ENCODE data around the gene PPFIA3. TPM values are rescaled to one million over a fixed set of nuclear protein-coding genes. Genes with fewer than 3 reads are reported as not detected.
"Not testable (repeated sequence)": the region's sequence is repeated elsewhere in the genome, so short reads cannot be mapped to it uniquely, and the experiment has no call there.

The PPFIA3 gene
- total RNA-seq, 2 donors from 2014 or later: 21.8 to 24.2 TPM

GRCh38 chr19:49155005-49155819, 35.9 kb downstream of the PPFIA3 start, which contains the start of gene HRC:
HRC (minus strand) TSS chr19:49155396; CDS start chr19:49155237, 159 bp downstream.
- ATAC-seq (no peak), DNase-seq (no peak)
- intact Hi-C loops (cut with DNase I, micrococcal nuclease): no loop called here

GRCh38 chr19:49155820-49156346, 36.5 kb downstream of the PPFIA3 start:
- DNase-seq (no peak), ATAC-seq (no peak)
- intact Hi-C loops (cut with DNase I, micrococcal nuclease): no loop called here

- intact Hi-C loops (cut with DNase I, micrococcal nuclease): no loop called here
- DNase-seq (peak; percentile 94 to 97), ATAC-seq (peak; percentile 80)
Observed at GRCh38 chr19:49157445-49158224, 38.3 kb downstream of the PPFIA3 start, which contains the start of gene TRPM4. TRPM4 (plus strand) TSS chr19:49157792; CDS start chr19:49157867, 75 bp downstream.

- intact Hi-C loops (cut with DNase I, micrococcal nuclease): no loop called here
- DNase-seq: no peak
Observed at GRCh38 chr19:49160450-49161189, 41.3 kb downstream of the PPFIA3 start.

DNA sequence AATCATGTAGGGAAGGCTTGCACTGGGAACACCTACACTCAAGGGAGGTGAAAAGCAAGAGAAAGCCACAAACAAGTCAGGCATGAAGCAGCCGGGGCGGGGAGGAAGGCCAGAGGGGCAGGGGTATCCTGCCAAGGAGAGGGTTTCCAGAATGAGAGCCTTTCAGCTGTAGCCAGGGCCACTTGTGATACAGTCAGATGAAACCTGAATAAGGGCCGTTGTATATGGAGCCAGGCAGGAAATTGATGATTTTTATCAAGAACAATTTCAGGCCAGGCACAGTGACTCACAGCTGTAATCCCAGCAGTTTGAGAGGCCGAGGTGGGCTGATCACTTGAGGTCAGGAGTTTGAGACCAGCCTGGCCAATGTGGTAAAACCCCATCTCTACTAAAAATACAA, 42.6 kb downstream of the PPFIA3 start:
- DNase-seq (no peak), ATAC-seq (no peak)
- intact Hi-C loops (cut with DNase I, micrococcal nuclease): no loop called here

More at GRCh38 chr19:49160450-49161189, 41.3 kb downstream of the PPFIA3 start:
- peak; percentile 12 for ATAC-seq

DNA sequence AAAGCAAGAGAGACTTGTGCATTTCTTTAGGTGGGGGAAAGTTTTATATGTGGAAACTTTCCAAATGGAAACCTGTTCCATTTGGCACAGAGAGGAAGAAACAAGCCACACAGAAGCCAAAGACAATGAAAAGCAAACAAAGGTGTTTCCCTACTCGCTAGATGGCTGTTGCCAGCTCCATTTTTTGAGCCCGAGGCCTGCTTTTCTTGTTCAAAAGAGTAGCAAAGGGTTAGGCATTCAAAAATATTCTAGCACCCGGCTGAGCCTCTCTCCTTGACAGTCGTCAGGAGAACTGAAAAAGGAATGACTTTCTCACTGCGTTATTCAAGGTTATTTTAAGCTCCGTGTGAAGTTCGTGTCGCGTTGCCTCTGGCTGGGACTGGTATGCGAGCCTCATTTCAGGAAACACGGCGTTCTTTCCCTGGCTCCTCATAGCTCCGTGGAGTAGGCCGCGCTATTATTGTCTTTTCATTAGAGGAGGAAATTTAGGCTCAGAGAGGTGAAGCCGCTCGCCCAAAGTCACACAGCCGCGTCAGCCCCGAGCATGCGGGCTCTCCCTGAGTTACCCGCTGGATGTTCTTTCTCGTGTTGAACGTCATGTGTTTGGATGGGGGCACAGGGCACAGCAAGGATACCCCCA, 45.9 kb downstream of the PPFIA3 start:
- DNase-seq: no peak
- intact Hi-C loops (cut with DNase I, micrococcal nuclease): no loop called here
- ATAC-seq: peak; percentile 58

DNA sequence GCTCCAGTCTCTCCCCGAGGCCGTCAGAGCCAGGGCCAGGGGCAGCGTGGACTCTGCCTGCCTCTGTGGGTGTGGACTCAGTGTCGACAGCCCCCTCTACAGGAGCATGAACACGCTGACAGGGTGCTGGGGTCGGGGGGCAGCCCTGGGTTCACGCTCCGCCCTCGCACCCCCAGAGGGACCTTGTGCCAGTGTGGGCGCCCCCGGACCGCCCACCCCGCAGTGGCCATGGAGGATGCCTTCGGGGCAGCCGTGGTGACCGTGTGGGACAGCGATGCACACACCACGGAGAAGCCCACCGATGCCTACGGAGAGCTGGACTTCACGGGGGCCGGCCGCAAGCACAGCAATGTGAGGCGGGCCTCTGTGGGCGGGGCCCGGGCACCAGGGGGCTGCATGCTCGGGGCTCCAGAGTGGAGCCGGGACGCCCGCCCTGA, 46.5 kb downstream of the PPFIA3 start:
- intact Hi-C loops (cut with DNase I, micrococcal nuclease): no loop called here
- peak; percentile 32 for ATAC-seq
- peak; percentile 38 to 44 for DNase-seq

DNA sequence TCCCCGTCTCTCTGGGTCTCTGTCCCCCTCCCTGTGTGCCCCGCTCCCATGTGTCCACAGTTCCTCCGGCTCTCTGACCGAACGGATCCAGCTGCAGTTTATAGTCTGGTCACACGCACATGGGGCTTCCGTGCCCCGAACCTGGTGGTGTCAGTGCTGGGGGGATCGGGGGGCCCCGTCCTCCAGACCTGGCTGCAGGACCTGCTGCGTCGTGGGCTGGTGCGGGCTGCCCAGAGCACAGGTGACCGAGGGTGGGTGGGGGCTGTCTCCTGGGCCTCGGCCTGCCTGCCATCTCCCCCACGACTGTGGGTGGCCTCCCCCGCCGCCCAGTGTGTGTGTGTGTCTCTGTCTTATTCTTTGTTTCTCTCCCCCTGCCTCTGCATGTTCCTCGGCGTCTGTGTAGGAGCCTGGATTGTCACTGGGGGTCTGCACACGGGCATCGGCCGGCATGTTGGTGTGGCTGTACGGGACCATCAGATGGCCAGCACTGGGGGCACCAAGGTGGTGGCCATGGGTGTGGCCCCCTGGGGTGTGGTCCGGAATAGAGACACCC, 48.6 kb downstream of the PPFIA3 start:
- ATAC-seq (peak; percentile 7), DNase-seq (no peak)
- intact Hi-C loops (cut with DNase I, micrococcal nuclease): no loop called here

- DNase-seq (peak in 1 of 2 donors; percentile 37), ATAC-seq (peak; percentile 10)
- intact Hi-C loops (cut with DNase I, micrococcal nuclease): no loop called here
Observed at GRCh38 chr19:49168421-49168820, 49.1 kb downstream of the PPFIA3 start.

DNA sequence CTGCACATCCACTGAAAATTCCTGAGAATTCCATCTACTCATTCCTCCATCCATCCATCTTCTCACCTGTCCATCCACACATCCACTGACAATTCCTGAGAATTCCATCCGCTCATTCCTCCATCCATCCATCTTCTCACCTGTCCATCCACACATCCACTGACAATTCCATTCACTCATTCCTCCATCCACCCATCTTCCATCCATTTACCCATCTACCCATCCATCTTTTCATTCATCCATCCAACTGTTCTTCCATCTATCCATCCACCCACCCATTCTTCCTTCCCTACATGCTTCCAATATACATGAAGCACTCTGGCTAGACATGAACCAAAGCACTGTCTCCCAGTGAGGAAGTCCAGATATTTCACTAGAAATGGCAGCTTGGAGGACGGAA, 53.9 kb downstream of the PPFIA3 start:
- no peak for ATAC-seq
- intact Hi-C loops (cut with DNase I, micrococcal nuclease): no loop called here

GRCh38 chr19:49180659-49181058, 61.3 kb downstream of the PPFIA3 start:
- DNase-seq (no peak), ATAC-seq (no peak)
- intact Hi-C loops (cut with DNase I, micrococcal nuclease): no loop called here

More for the DNA sequence above, 53.9 kb downstream of the PPFIA3 start:
- no peak for DNase-seq

GRCh38 chr19:49182010-49182847, 62.9 kb downstream of the PPFIA3 start:
- DNase-seq; ATAC-seq; intact Hi-C loops (cut with DNase I, micrococcal nuclease): not testable (repeated sequence)

DNA sequence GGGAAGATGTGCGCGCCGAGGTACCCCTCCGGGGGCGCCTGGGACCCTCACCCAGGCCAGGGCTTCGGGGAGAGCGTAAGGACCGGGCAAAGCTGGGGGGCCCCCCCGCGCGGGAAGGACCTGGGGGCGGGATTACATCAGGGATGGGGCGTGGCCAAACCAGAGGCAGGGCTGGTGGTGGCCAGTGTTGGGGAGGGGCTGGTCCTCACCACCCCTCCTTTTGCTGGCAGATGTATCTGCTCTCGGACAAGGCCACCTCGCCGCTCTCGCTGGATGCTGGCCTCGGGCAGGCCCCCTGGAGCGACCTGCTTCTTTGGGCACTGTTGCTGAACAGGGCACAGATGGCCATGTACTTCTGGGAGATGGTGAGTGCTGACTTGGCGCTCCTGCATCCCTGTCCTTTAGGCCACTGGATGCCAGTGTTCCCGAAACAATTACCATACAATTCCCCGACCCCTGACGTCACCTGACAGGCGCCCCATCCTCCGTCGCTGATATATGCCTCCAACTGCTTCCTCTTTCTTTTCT, 63.6 kb downstream of the PPFIA3 start:
- intact Hi-C loops (cut with DNase I, micrococcal nuclease): no loop called here
- DNase-seq (no peak), ATAC-seq (peak; percentile 18)

DNA sequence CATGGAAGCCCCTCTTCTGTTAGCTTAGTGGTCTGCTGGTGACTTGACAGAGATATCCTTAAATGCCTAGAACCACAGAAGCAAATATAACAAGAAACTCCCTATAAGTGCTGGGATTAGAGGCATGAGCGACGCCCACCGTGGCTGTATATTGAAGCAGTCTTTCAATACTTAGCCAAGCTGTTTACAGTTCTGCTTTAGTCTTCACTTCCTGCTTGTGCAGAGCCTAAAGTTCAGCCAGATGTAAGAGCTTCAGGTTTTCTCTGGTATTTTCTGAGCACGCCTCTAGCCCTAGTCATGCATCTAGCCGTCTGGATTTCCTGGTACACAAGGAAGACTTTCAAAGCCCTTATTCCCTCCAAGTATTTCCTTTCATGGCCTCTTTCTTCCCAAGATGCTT, 66.8 kb downstream of the PPFIA3 start:
- intact Hi-C loops (cut with DNase I, micrococcal nuclease): no loop called here
- no peak for DNase-seq
- ATAC-seq: peak; percentile 82

DNA sequence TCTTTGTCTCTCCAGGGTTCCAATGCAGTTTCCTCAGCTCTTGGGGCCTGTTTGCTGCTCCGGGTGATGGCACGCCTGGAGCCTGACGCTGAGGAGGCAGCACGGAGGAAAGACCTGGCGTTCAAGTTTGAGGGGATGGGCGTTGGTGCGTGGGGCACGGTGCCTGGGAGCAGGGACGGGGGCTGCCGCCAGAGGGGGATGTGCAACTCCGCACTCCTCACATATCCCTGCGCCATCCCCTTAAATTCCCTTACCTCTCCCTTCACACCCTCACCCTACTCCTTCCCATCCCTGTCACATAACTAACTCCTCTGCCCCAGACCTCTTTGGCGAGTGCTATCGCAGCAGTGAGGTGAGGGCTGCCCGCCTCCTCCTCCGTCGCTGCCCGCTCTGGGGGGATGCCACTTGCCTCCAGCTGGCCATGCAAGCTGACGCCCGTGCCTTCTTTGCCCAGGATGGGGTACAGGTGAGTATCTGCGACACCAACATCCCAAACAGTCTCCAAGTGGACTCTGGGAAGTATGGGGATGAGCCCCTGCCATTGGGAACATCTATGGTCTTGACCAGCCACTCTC, 69.4 kb downstream of the PPFIA3 start:
- intact Hi-C loops (cut with DNase I, micrococcal nuclease): no loop called here
- no peak for ATAC-seq

GRCh38 chr19:49189259-49189658, 69.9 kb downstream of the PPFIA3 start:
- intact Hi-C loops (cut with DNase I, micrococcal nuclease): no loop called here
- ATAC-seq (no peak), DNase-seq (no peak)

More for the DNA sequence above, 69.4 kb downstream of the PPFIA3 start:
- no peak for DNase-seq

Measured in left colon (tissue), 2 donors.